Fibroblast of lung (primary cell): ENCODE data around the gene PROX2. TPM values are rescaled to one million over a fixed set of nuclear protein-coding genes. Genes with fewer than 3 reads are reported as not detected.

ENCODE experiments used
- DNase-seq, 2 donors: peaks; one replicate each; pipeline versions ENCODE4 v3.0.0 to v3.0.0-alpha.2; 2010; ENCODE audit warnings: low read depth in 2 of 2
- H2AFZ ChIP-seq: 2 replicates; pipeline ENCODE4 v1.5.1; 2012; ENCODE audit warnings: low read length, control low read depth, inconsistent platforms
- H3K27ac ChIP-seq: 2 replicates; pipeline ENCODE4 v1.5.1; 2011; ENCODE audit warnings: low read length, control low read depth; ENCODE audit not compliant: insufficient read depth
- H3K27me3 ChIP-seq: 2 replicates; pipeline ENCODE4 v1.5.1; 2011; ENCODE audit warnings: mild to moderate bottlenecking, low read length; ENCODE audit not compliant: control insufficient read depth, insufficient read depth
- H3K36me3 ChIP-seq: 2 replicates; pipeline ENCODE4 v1.5.1; 2011; ENCODE audit warnings: low read length; ENCODE audit not compliant: control insufficient read depth, insufficient read depth
- H3K4me1 ChIP-seq: 2 replicates; pipeline ENCODE4 v1.5.1; 2011; ENCODE audit warnings: low read length; ENCODE audit not compliant: control insufficient read depth, insufficient read depth; ENCODE audit errors: extremely low read depth
- H3K4me2 ChIP-seq: 2 replicates; pipeline ENCODE4 v1.5.1; 2011; ENCODE audit warnings: low read length, control low read depth; ENCODE audit not compliant: insufficient read depth; ENCODE audit errors: extremely low read depth
- H3K4me3 ChIP-seq, 4 experiments: fragments of 200-600 bp in 1 of 4; sonication (generic) in 1 of 4; replicated peaks in 1 of 4; 2 replicates each; pipeline ENCODE4 v1.5.1; 2011 to 2016; ENCODE audit warnings: low read length in 4 of 4, low read depth in 3 of 4, mild to moderate bottlenecking in 3 of 4, control low read depth in 2 of 4, inconsistent platforms in 1 of 4, mixed read lengths in 1 of 4; ENCODE audit not compliant: insufficient read depth in 1 of 4; ENCODE audit errors: control extremely low read depth in 1 of 4
- H3K79me2 ChIP-seq: 2 replicates; pipeline ENCODE4 v1.5.1; 2012; ENCODE audit warnings: mild to moderate bottlenecking, low read length, inconsistent platforms; ENCODE audit not compliant: control insufficient read depth, insufficient read depth
- H3K9ac ChIP-seq: 2 replicates; pipeline ENCODE4 v1.5.1; 2011; ENCODE audit warnings: mild to moderate bottlenecking, low read length, control low read depth; ENCODE audit not compliant: insufficient read depth
- H3K9me3 ChIP-seq: 2 replicates; pipeline ENCODE4 v1.5.1; 2012; ENCODE audit warnings: low read depth, low read length; ENCODE audit not compliant: control insufficient read depth, insufficient read depth
- H4K20me1 ChIP-seq: 2 replicates; pipeline ENCODE4 v1.5.1; 2011; ENCODE audit warnings: low read length; ENCODE audit not compliant: control insufficient read depth, insufficient read depth; ENCODE audit errors: extremely low read depth
- CTCF ChIP-seq, 2 donors: IDR thresholded peaks in 1 of 2; conservative IDR thresholded peaks in 1 of 2; 1 replicate in 1 of 2; 2 replicates in 1 of 2; pipeline ENCODE4 v1.5.1; 2011 to 2012; ENCODE audit warnings: low read length in 2 of 2, control low read depth in 1 of 2, inconsistent platforms in 1 of 2, low read depth in 1 of 2, mild to moderate bottlenecking in 1 of 2
- EZH2 ChIP-seq: IDR thresholded peaks from 2 replicates; pipeline ENCODE4 v1.5.1; 2012; ENCODE audit warnings: low read length, control low read depth, mild to moderate bottlenecking; ENCODE audit errors: missing control alignments
- polyA plus RNA-seq, 2 donors: library from polyadenylated mRNA; depleted of rRNA in 1 of 2; stranded (reverse) in 1 of 2; unstranded in 1 of 2; fragments of >200 nt; gene quantifications; 2 replicates each; pipeline ENCODE4 v1.2.1, GENCODE V29; 2011 to 2012; ENCODE audit warnings: missing spikeins in 1 of 2
- total RNA-seq: library from RNA; depleted of rRNA; stranded (reverse); fragments of >200 nt; gene quantifications from 2 replicates; pipeline ENCODE4 v1.2.1, GENCODE V29; 2014

Gene PROX2
- total and polyA plus RNA-seq, 2 donors (not counting 1 experiment from before 2014, with no cell fraction given) = 0.01 TPM; not detected in 1

DNA sequence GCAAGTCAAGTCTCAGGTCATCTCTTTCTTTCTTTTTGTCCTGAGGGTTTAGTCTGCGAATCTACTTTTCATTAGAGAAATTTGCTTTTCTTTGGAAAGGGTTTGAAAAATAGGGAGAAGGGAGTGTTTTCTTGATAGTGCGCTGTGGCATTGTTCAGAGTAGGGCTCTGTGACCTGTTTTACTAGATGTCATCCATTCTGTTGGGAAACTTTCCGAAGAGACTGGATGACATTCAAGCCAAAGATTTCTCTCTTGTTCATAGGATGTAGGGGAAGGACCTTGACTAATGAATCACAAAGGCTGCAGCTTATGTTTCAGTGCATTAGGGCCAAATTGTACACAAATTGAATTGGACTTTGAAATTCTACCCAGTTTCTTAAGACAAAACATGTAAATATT is 20.5 kb upstream of the PROX2 start:
- Histone ChIP-seq H3K36me3 (peaks cover 34% of the 10 kb centered on the region), H3K9me3 (no peaks in the 10 kb centered on the region), H3K4me3 (no peak overlapping the region), H4K20me1 (no peaks in the 10 kb centered on the region), H3K4me2 (no peak overlapping the region), H3K4me1 (peaks cover 2% of the 10 kb centered on the region), H2AFZ (no peak overlapping the region), H3K9ac (no peak overlapping the region), H3K27ac (no peak overlapping the region), H3K27me3 (no peaks in the 10 kb centered on the region), H3K79me2 (peaks cover 1% of the 10 kb centered on the region)
- DNase-seq = no peak
- TF ChIP-seq CTCF (conservative IDR thresholded peaks at IDR 0.05 in 1 of 2, IDR thresholded peaks at IDR 0.05 in 1 of 2; ENCODE audit: low read depth in 1 of 2, low read length in 2 of 2) = no peak
- no peak for TF ChIP-seq EZH2

DNA sequence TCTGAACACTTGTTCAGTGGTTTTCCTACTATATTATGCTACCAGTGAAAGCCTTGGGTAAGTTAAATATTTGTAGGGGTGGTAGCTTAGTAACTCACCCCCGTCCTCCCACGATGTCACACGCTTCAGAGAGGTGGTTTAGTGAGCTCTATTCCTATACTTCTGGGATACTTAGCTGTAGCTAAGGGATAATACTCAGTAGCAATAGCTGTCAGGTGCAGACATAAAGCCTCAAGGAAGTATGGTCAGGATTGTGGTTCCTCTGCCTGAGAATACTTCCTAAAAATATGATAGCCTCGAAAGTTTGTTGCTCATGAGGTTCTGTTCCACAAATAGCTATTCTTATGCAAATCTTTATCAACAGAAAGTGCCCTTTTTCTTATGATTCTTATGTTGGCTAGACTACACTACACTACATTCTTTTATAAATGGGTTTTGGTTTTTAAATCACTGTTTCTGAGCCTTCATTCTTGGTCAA is 17.7 kb upstream of the PROX2 start:
- no peak overlapping the region for H3K4me2 ChIP-seq
- H3K4me1 ChIP-seq = peaks cover 4% of the 10 kb centered on the region
- H3K27ac ChIP-seq = no peak overlapping the region
- TF ChIP-seq EZH2 (no peak), CTCF (conservative IDR thresholded peaks at IDR 0.05 in 1 of 2, IDR thresholded peaks at IDR 0.05 in 1 of 2; ENCODE audit: low read depth in 1 of 2, low read length in 2 of 2) (no peak)
- peaks cover 34% of the 10 kb centered on the region for H3K36me3 ChIP-seq
- no peaks in the 10 kb centered on the region for H4K20me1 ChIP-seq
- no peak overlapping the region for H3K4me3 ChIP-seq
- DNase-seq = no peak
- H3K27me3 ChIP-seq = no peaks in the 10 kb centered on the region
- no peaks in the 10 kb centered on the region for H3K9me3 ChIP-seq
- peaks cover 13% of the 10 kb centered on the region for H3K79me2 ChIP-seq
- no peak overlapping the region for H2AFZ ChIP-seq
- H3K9ac ChIP-seq = no peak overlapping the region

DNA sequence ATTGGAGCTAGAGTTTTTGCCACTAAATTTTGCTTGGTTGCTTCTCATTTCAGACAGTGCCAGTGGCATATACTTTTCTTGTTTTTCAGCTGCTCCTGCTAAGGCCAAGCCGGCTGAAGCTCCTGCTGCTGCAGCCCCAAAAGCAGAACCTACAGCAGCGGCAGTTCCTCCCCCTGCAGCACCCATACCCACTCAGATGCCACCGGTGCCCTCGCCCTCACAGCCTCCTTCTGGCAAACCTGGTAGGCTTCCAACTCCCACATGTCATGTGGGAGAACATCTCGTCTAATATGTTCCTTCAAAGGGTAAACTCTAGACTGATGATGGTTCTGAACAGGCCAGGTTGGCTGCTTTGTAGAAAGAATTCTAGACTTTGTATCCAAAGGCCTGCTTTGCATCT is 16.8 kb upstream of the PROX2 start:
- Histone ChIP-seq H3K4me3 (no peak overlapping the region), H3K36me3 (peaks cover 29% of the 10 kb centered on the region), H3K27ac (no peak overlapping the region), H3K4me2 (no peak overlapping the region), H3K9me3 (no peaks in the 10 kb centered on the region), H3K27me3 (no peaks in the 10 kb centered on the region), H3K9ac (no peak overlapping the region), H2AFZ (no peak overlapping the region), H3K79me2 (peaks cover 22% of the 10 kb centered on the region), H4K20me1 (no peaks in the 10 kb centered on the region), H3K4me1 (peaks cover 5% of the 10 kb centered on the region)
- TF ChIP-seq CTCF (conservative IDR thresholded peaks at IDR 0.05 in 1 of 2, IDR thresholded peaks at IDR 0.05 in 1 of 2; ENCODE audit: low read depth in 1 of 2, low read length in 2 of 2) (no peak), EZH2 (no peak)
- no peak for DNase-seq
